ENCODE data around the gene C1S. TPM values are rescaled to one million over a fixed set of nuclear protein-coding genes. Genes with fewer than 3 reads are reported as not detected.
A peak's percentile ranks its signal among the peaks of the same experiment; 100 is the strongest.

The C1S gene
- total RNA-seq, 1 donor from 2014 or later, result 5.8 TPM

DNA sequence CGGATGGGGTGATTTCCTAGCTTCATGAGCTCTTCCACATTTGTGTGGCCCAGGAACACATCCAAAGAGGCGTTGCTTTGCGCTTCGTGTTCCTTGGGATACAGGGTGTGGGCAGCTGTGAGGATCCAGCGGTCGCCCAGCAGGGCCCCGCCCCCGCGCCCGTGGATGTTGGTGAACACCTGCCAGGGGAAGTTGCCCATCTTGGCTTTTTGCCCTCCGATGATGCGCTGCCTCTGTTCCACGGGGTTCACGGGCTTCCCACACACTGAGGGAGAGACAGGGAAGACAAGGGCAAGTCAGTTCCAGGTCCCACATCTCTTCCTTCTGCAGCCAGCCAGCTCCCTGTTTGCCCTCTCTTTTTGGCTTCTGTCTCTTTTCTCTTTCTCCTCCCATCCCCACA is 20.5 kb downstream of the C1S start:
- DNase-seq (ENCODE audit: low spot score), result no peak
- Mint-ChIP-seq H3K4me3 (ENCODE audit: unreplicated experiment) (no peak overlapping the region), H3K4me1 (ENCODE audit: unreplicated experiment) (peaks cover 4% of the 10 kb centered on the region), H3K27ac (ENCODE audit: unreplicated experiment) (no peak overlapping the region), H3K36me3 (ENCODE audit: low read depth, unreplicated experiment) (peaks cover 6% of the 10 kb centered on the region), H3K27me3 (ENCODE audit: unreplicated experiment) (peaks cover 12% of the 10 kb centered on the region), H3K9me3 (ENCODE audit: unreplicated experiment) (peaks cover 3% of the 10 kb centered on the region)
- TF ChIP-seq, protein P1, sequence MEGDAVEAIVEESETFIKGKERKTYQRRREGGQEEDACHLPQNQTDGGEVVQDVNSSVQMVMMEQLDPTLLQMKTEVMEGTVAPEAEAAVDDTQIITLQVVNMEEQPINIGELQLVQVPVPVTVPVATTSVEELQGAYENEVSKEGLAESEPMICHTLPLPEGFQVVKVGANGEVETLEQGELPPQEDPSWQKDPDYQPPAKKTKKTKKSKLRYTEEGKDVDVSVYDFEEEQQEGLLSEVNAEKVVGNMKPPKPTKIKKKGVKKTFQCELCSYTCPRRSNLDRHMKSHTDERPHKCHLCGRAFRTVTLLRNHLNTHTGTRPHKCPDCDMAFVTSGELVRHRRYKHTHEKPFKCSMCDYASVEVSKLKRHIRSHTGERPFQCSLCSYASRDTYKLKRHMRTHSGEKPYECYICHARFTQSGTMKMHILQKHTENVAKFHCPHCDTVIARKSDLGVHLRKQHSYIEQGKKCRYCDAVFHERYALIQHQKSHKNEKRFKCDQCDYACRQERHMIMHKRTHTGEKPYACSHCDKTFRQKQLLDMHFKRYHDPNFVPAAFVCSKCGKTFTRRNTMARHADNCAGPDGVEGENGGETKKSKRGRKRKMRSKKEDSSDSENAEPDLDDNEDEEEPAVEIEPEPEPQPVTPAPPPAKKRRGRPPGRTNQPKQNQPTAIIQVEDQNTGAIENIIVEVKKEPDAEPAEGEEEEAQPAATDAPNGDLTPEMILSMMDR (IDR thresholded peaks at IDR 0.05; ENCODE audit: unreplicated experiment), result no peak

DNA sequence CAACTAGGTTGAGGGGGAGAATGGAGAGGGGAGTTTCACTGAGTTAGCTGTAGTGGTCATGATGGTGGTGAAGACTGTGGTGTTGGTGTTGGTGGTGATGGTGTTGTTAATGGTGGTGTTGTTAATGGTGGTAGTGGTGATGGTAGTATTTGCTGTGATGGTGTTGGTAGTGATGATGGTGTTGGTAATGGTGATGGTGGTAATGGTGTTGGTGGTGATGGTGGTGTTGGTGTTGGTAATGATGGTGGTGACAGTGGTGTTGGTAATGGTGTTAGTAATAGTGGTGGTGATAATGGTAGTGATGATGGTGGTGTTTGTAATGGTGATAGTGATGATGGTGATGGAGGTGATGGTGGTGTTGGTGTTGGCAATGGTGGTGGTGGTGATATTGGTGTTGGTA is 22.6 kb downstream of the C1S start:
- Mint-ChIP-seq H3K9me3 (ENCODE audit: unreplicated experiment) (peaks cover 3% of the 10 kb centered on the region), H3K4me3 (ENCODE audit: unreplicated experiment) (peak overlapping the region; percentile 33), H3K36me3 (ENCODE audit: low read depth, unreplicated experiment) (peaks cover 9% of the 10 kb centered on the region), H3K27me3 (ENCODE audit: unreplicated experiment) (peaks cover 9% of the 10 kb centered on the region), H3K4me1 (ENCODE audit: unreplicated experiment) (no peaks in the 10 kb centered on the region), H3K27ac (ENCODE audit: unreplicated experiment) (no peak overlapping the region)
- DNase-seq (ENCODE audit: low spot score), result no peak
- TF ChIP-seq, protein P1 (IDR thresholded peaks at IDR 0.05; ENCODE audit: unreplicated experiment), result no peak

DNA sequence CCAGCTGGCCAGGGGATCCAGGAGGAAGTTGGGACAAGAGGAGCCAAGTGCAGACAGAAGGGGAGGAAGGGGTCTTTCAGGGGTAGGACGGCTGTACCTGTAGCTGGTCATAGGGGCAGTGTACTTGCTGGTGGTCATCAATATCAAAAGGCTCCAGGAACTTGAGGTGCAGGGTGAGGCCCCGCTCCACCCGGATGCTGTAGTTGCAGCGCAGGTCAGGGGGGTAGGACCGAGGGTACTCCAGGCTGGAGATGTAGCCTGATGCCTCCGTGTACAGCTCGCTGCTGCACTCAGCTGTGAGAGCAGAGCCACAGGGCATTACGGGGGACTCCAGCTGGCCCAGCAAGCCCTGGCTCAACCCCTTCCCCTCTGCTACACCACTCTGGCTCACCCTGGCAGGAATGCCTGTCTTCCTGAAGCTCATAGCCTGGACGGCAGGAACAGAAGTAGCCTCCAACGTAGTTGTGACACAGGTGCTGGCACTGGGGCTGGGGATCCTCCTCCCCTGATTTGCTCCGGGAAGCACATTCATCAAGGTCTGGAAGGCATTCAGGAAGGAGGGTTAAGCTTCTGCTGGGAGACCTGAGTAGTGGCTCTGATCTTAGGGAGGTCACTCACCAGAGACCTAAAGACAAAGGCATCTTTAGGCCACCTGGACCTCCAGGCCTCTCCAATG is 28.8 kb downstream of the C1S start:
- no peak overlapping the region for H3K4me3 Mint-ChIP-seq (ENCODE audit: unreplicated experiment)
- no peak for DNase-seq (ENCODE audit: low spot score)
- peaks cover 11% of the 10 kb centered on the region for H3K27me3 Mint-ChIP-seq (ENCODE audit: unreplicated experiment)
- no peak overlapping the region for H3K27ac Mint-ChIP-seq (ENCODE audit: unreplicated experiment)
- H3K9me3 Mint-ChIP-seq (ENCODE audit: unreplicated experiment), result no peaks in the 10 kb centered on the region
- peaks cover 6% of the 10 kb centered on the region for H3K36me3 Mint-ChIP-seq (ENCODE audit: low read depth, unreplicated experiment)
- TF ChIP-seq, protein P1 (IDR thresholded peaks at IDR 0.05; ENCODE audit: unreplicated experiment), result no peak
- peaks cover 13% of the 10 kb centered on the region for H3K4me1 Mint-ChIP-seq (ENCODE audit: unreplicated experiment)

DNA sequence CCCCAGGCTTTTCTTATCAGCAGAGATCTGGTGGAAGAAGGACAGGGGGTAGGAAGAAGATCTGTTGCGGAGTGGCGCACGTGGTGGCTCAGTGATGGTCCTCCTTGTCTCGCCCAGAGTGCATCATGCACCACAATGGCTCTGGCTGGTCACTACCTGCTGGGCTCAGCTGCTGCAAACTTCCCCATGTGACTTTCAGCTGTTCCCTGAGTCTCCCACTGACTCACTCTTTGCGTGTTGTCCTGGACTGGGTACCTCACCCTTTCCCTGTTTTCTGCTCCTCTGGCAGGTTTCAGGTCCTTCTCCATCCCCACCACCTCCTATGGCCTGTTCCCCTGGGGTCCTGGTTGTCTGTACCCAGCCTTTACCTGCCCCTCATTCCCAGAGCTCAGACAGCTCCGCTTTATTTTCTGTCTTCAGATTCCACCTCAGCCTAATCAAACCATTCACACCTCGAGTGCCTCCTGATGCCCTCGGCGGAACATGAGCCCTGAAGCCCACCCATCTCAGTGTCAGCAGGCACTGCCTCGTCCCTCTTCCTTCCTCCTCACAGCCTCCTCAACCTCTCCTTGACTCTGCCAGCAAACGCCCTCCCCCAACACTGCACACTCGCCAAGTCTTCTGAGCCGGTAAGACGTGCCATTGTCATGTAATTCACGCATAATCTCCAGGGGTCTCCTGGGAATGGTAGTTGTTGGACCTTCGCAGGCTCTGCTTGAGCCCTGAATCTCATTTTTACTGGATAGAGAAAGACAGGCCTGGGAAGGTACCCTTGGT is 29.9 kb downstream of the C1S start:
- H3K27ac Mint-ChIP-seq (ENCODE audit: unreplicated experiment), result no peak overlapping the region
- H3K4me3 Mint-ChIP-seq (ENCODE audit: unreplicated experiment), result no peak overlapping the region
- no peaks in the 10 kb centered on the region for H3K9me3 Mint-ChIP-seq (ENCODE audit: unreplicated experiment)
- H3K27me3 Mint-ChIP-seq (ENCODE audit: unreplicated experiment), result peaks cover 11% of the 10 kb centered on the region
- H3K36me3 Mint-ChIP-seq (ENCODE audit: low read depth, unreplicated experiment), result peaks cover 6% of the 10 kb centered on the region
- TF ChIP-seq, protein P1 (IDR thresholded peaks at IDR 0.05; ENCODE audit: unreplicated experiment), result no peak
- H3K4me1 Mint-ChIP-seq (ENCODE audit: unreplicated experiment), result peaks cover 13% of the 10 kb centered on the region
- no peak for DNase-seq (ENCODE audit: low spot score)

DNA sequence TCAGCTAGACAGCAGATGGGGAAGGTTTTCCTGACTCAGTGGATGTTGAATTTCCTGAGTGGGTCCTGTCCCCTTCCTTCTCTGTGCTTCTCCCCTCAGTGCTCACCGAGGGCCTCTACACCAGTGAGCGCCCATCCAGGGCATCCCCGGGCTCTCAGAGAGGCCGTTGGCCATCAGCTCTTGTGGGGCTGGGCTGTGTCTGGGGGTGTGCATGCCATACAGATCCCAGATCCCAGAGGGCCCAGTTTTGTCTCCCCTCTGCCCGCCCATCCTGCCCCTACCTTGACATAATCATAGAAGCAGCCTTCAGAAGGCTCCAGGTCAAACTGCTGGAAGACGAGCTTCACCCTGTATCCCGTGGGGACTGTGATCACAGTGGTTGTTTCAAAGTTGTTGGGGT is 30.7 kb downstream of the C1S start:
- Mint-ChIP-seq H3K4me3 (ENCODE audit: unreplicated experiment) (no peak overlapping the region), H3K27me3 (ENCODE audit: unreplicated experiment) (peaks cover 11% of the 10 kb centered on the region), H3K36me3 (ENCODE audit: low read depth, unreplicated experiment) (peaks cover 6% of the 10 kb centered on the region), H3K27ac (ENCODE audit: unreplicated experiment) (no peak overlapping the region), H3K4me1 (ENCODE audit: unreplicated experiment) (peaks cover 13% of the 10 kb centered on the region), H3K9me3 (ENCODE audit: unreplicated experiment) (no peaks in the 10 kb centered on the region)
- DNase-seq (ENCODE audit: low spot score), result no peak
- TF ChIP-seq, protein P1 (IDR thresholded peaks at IDR 0.05; ENCODE audit: unreplicated experiment), result no peak

Data from endothelial cell (in vitro differentiated cells).